HepG2 (cell line): ENCODE results near the gene RDM1. TPM values are rescaled to one million over a fixed set of nuclear protein-coding genes. Genes with fewer than 3 reads are reported as not detected.

ENCODE experiments used
- ATAC-seq: fragments of 200-7000 bp; cut with Tn5 transposase; 3 replicates; pipeline ENCODE4 v1.9.1; 2020; ENCODE audit warnings: mild to moderate bottlenecking, moderate library complexity
- BruUV-seq: library from RNA; stranded (reverse); fragments of 400-500 nt; replicated peaks from 2 replicates; lab custom pipeline; 2021; lab: Mats Ljungman, UMichigan
- CTCF ChIA-PET: fragments of 300-600 bp; formaldehyde crosslinking; extraction: SDS; loops from one replicate; lab custom pipeline; 2021; ENCODE audit warnings: low total read pairs, inconsistent platforms, low intra/inter-chr PET ratio; lab: Yijun Ruan, JAX
- POLR2A ChIA-PET: fragments of 350-600 bp; sonication (Branson Sonifier 250); formaldehyde crosslinking; loops from one replicate; lab custom pipeline; 2020; ENCODE audit warnings: antibody characterized with exemption, inconsistent platforms; lab: Yijun Ruan, JAX
- DNase-seq: peaks from one replicate; pipeline ENCODE4 v3.0.0-alpha.2; 2015; ENCODE audit warnings: low spot score
- FAIRE-seq: peaks from 3 replicates; lab custom pipeline; 2011; peaks lifted over from hg19 to GRCh38; lab: Jason Lieb, UNC
- H2AFZ ChIP-seq: one replicate; pipeline ENCODE4 v1.6.1; 2011; ENCODE audit warnings: low read length, inconsistent platforms
- H3K27ac ChIP-seq: fragments of 300-600 bp; 3 replicates; pipeline ENCODE4 v1.8.0; 2011; ENCODE audit warnings: mixed run types, mild to moderate bottlenecking, mixed read lengths, low read length, inconsistent platforms; ENCODE audit not compliant: insufficient read depth; ENCODE audit errors: extremely low read length
- H3K27me3 ChIP-seq, 2 experiments: fragments of 200-600 bp in 1 of 2; 2 replicates in 1 of 2; 3 replicates in 1 of 2; pipeline versions ENCODE4 v1.6.0 to v1.8.0; 2011; ENCODE audit warnings: low read length in 2 of 2, mild to moderate bottlenecking in 2 of 2, moderate library complexity in 2 of 2, inconsistent platforms in 1 of 2; ENCODE audit not compliant: insufficient read depth in 2 of 2, control insufficient read depth in 1 of 2
- H3K36me3 ChIP-seq, 2 experiments: fragments of 200-600 bp in 1 of 2; replicated peaks in 1 of 2; 2 replicates in 1 of 2; 3 replicates in 1 of 2; pipeline versions ENCODE4 v1.5.1 to v1.8.0; 2011; ENCODE audit warnings: low read length in 2 of 2, inconsistent platforms in 1 of 2; ENCODE audit not compliant: insufficient read depth in 2 of 2, control insufficient read depth in 1 of 2
- H3K4me1 ChIP-seq: 2 replicates; pipeline ENCODE4 v1.5.1; 2012; ENCODE audit warnings: low read length, inconsistent platforms; ENCODE audit not compliant: insufficient read depth
- H3K4me2 ChIP-seq: 2 replicates; pipeline ENCODE4 v1.6.0; 2011; ENCODE audit warnings: low read depth, low read length, inconsistent platforms
- H3K4me3 ChIP-seq, 3 experiments: fragments of 200-600 bp in 1 of 3; sonication (generic), shearing (Covaris generic) in 1 of 3; replicated peaks in 1 of 3; 2 replicates each; pipeline ENCODE4 v1.5.1; 2011 to 2016; ENCODE audit warnings: low read length in 3 of 3, inconsistent platforms in 2 of 3, low read depth in 2 of 3, mild to moderate bottlenecking in 2 of 3, control low read depth in 1 of 3, mixed read lengths in 1 of 3; ENCODE audit not compliant: insufficient read depth in 1 of 3
- H3K79me2 ChIP-seq: one replicate; pipeline ENCODE4 v1.6.1; 2011; ENCODE audit warnings: low read length, inconsistent platforms; ENCODE audit not compliant: insufficient read depth
- H3K9ac ChIP-seq: 2 replicates; pipeline ENCODE4 v1.6.0; 2011; ENCODE audit warnings: mild to moderate bottlenecking, low read depth, low read length, inconsistent platforms; ENCODE audit not compliant: insufficient read depth
- H3K9me3 ChIP-seq: 2 replicates; pipeline ENCODE4 v1.5.1; 2012; ENCODE audit warnings: mild to moderate bottlenecking, low read length
- H4K20me1 ChIP-seq: 2 replicates; pipeline ENCODE4 v1.6.0; 2011; ENCODE audit warnings: inconsistent platforms, mild to moderate bottlenecking, low read length, moderate library complexity; ENCODE audit not compliant: insufficient read depth
- ARHGAP35 ChIP-seq: sonication (generic); formaldehyde crosslinking; IDR thresholded peaks from 2 replicates; pipeline ENCODE4 v1.9.0; 2022; ENCODE audit warnings: mild to moderate bottlenecking, inconsistent platforms, moderate library complexity, missing genetic modification reagents, borderline replicate concordance
- ATM ChIP-seq: fragments of 450-650 bp; IDR thresholded peaks from 2 replicates; pipeline ENCODE4 v1.7.1; 2017; ENCODE audit warnings: mild to moderate bottlenecking, borderline replicate concordance
- CCAR2 ChIP-seq: fragments of 200-400 bp; formaldehyde crosslinking; optimal IDR thresholded peaks from 2 replicates; pipeline ENCODE3; 2018; ENCODE audit warnings: low read depth, mild to moderate bottlenecking, low read length, moderate library complexity
- GATAD2A ChIP-seq: IDR thresholded peaks from 2 replicates; pipeline ENCODE4 v1.6.1; 2016
- HMGA1 ChIP-seq: sonication (generic); formaldehyde crosslinking; conservative IDR thresholded peaks from 2 replicates; pipeline ENCODE4 v1.4.0; 2020; ENCODE audit warnings: missing genetic modification reagents
- JUN ChIP-seq: sonication (generic); formaldehyde crosslinking; IDR thresholded peaks from 2 replicates; pipeline ENCODE4 v1.4.0; 2020; ENCODE audit warnings: mild to moderate bottlenecking, missing genetic modification reagents
- NR2C2 ChIP-seq: sonication (generic); formaldehyde crosslinking; IDR thresholded peaks from 2 replicates; pipeline ENCODE4 v1.4.0; 2020; ENCODE audit warnings: missing genetic modification reagents, mild to moderate bottlenecking, moderate library complexity, borderline replicate concordance
- RBM22 ChIP-seq: fragments of 200-400 bp; formaldehyde crosslinking; optimal IDR thresholded peaks from 2 replicates; pipeline ENCODE3; 2017; ENCODE audit warnings: mild to moderate bottlenecking, low read length, moderate library complexity
- ZNF329 ChIP-seq: sonication (generic); formaldehyde crosslinking; IDR thresholded peaks from 2 replicates; pipeline ENCODE4 v1.9.0; 2021; ENCODE audit warnings: low read depth, mild to moderate bottlenecking, missing genetic modification reagents
- ZNF530 ChIP-seq: sonication (generic); formaldehyde crosslinking; IDR thresholded peaks from 2 replicates; pipeline ENCODE4 v1.5.0; 2020; ENCODE audit warnings: low read depth, mild to moderate bottlenecking, missing genetic modification reagents
- ZNF674 ChIP-seq: sonication (generic); formaldehyde crosslinking; IDR thresholded peaks from 2 replicates; pipeline ENCODE4 v1.5.0; 2020; ENCODE audit warnings: low read depth, mild to moderate bottlenecking, missing genetic modification reagents
- ZNF850 ChIP-seq: sonication (generic); formaldehyde crosslinking; conservative IDR thresholded peaks from 2 replicates; pipeline ENCODE4 v1.9.0; 2021; ENCODE audit warnings: mild to moderate bottlenecking, missing genetic modification reagents
- WGBS: methylation state at CpG from one replicate; pipeline ENCODE4 v1.1.6; 2017; ENCODE audit warnings: low lambda C conversion rate; 5-methylcytosine and 5-hydroxymethylcytosine counted together
- in situ Hi-C: cut with HindIII; loops from 2 replicates; pipeline ENCODE4 v1.10.0; 2017; ENCODE audit warnings: low pct_unique_long_range_greater_than_20kb; ENCODE audit not compliant: extremely low pct_ligation_motif_present
- intact Hi-C: fragments of 100-400 bp; cut with micrococcal nuclease; formaldehyde crosslinking; loops from one replicate; pipeline ENCODE4 v1.10.0; 2022; ENCODE audit not compliant: unreplicated experiment
- polyA plus RNA-seq, 8 experiments: library from polyadenylated mRNA; depleted of rRNA in 3 of 8; stranded (reverse) in 7 of 8; unstranded in 1 of 8; fragments of >200 nt; fragmentation: Illumina TruSeq in 4 of 8; extraction: Trizol in 4 of 8; gene quantifications; 2 replicates each; pipeline versions ENCODE4 v1.2.1 to v1.2.3, GENCODE V29; 2011 to 2016; ENCODE audit warnings: low read depth in 4 of 8, missing spikeins in 1 of 8, mixed read lengths in 1 of 8; ENCODE audit not compliant: insufficient read depth in 1 of 8
- total RNA-seq, 5 experiments: library from RNA; depleted of rRNA; stranded (reverse); fragments of >200 nt; fragmentation: Illumina TruSeq; extraction: Trizol; gene quantifications; 2 replicates each; pipeline ENCODE4 v1.2.3, GENCODE V29; 2016; ENCODE audit warnings: low read depth in 1 of 5
- TF ChIP-seq, protein P1 (sequence below): sonication (generic); formaldehyde crosslinking; IDR thresholded peaks from 2 replicates; pipeline ENCODE4 v1.4.0; 2020; ENCODE audit warnings: missing genetic modification reagents
- TF ChIP-seq, protein P2 (sequence below): sonication (generic); formaldehyde crosslinking; IDR thresholded peaks from 2 replicates; pipeline ENCODE4 v1.8.0; 2022; ENCODE audit warnings: mild to moderate bottlenecking, missing genetic modification reagents
- TF ChIP-seq, protein P3 (sequence below): sonication (generic); formaldehyde crosslinking; IDR thresholded peaks from 2 replicates; pipeline ENCODE4 v1.4.0; 2020; ENCODE audit warnings: missing genetic modification reagents
- TF ChIP-seq, protein P4 (sequence below): sonication (generic); formaldehyde crosslinking; IDR thresholded peaks from 2 replicates; pipeline ENCODE4 v1.4.0; 2020; ENCODE audit warnings: missing genetic modification reagents; ENCODE audit errors: not compliant biosample characterization
- TF ChIP-seq, protein P5 (sequence below): sonication (generic); formaldehyde crosslinking; conservative IDR thresholded peaks from 2 replicates; pipeline ENCODE4 v1.4.0; 2020; ENCODE audit warnings: missing genetic modification reagents

RDM1 gene
- total and polyA plus RNA-seq, 2 of the 13 experiments (the other 11 are each of a cell fraction or from before 2014, with no cell fraction given) = 0.28 to 0.40 TPM

DNA sequence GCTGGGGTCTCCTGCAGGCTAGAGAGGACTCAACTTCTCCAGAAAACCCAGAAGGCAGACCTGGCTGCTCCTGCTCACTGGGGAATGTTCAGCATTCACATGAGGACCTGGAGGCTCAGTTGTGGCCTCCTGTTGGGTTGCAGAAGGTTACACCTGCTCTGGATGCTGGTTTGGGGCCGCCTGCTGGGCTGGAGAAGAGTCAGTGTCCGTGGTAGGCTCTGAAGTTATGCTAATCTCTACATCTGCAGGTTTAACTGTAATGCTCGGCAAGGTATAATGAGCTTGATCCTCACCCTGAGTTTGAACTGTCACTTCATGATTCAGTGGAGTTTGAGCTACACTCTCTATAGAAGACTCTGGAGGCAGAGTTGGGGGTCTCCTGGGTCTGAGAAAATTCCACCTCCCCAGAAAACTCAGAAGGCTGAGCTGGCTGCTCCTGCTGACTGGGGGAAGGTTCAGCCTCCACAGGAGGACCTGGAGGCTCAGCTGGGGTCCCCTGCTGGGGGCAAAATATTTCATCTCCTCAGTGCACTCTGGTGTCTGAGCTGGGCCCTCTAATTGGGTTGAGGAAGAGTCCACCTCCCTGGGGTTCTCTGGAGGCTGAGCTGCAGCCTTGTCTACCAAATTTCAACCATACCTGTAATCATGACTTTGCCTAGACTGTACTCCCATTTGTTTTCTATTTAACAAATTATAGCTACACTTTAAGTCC, 23.5 kb downstream of the RDM1 start:
- in situ Hi-C loops = no loop called here
- H3K27ac ChIP-seq = no peak overlapping the region
- no peaks in the 10 kb centered on the region for H3K27me3 ChIP-seq
- no peaks in the 10 kb centered on the region for H3K36me3 ChIP-seq
- FAIRE-seq = no peak
- CTCF ChIA-PET = no interaction called here
- POLR2A ChIA-PET = no interaction called here
- H2AFZ ChIP-seq = no peak overlapping the region
- H3K4me1 ChIP-seq = 0 out of 2 replicates have a peak, but pooled peaks cover 5% of the 10 kb centered on the region
- no peaks in the 10 kb centered on the region for H4K20me1 ChIP-seq
- no peak overlapping the region for H3K9ac ChIP-seq
- H3K9me3 ChIP-seq = no peaks in the 10 kb centered on the region
- no peak overlapping the region for H3K4me2 ChIP-seq
- TF ChIP-seq, protein P1, sequence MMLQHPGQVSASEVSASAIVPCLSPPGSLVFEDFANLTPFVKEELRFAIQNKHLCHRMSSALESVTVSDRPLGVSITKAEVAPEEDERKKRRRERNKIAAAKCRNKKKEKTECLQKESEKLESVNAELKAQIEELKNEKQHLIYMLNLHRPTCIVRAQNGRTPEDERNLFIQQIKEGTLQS (CRISPR knock-in tag) = no peak
- TF ChIP-seq GATAD2A (CRISPR knock-in tag) (no peak), NR2C2 (no peak), ATM (no peak), ZNF530 (CRISPR knock-in tag) (no peak), RBM22 (no peak), HMGA1 (CRISPR knock-in tag) (no peak), ZNF329 (CRISPR knock-in tag) (no peak), CCAR2 (no peak), JUN (no peak), ZNF674 (CRISPR knock-in tag) (no peak), ZNF850 (no peak), ARHGAP35 (no peak)
- TF ChIP-seq, protein P2, sequence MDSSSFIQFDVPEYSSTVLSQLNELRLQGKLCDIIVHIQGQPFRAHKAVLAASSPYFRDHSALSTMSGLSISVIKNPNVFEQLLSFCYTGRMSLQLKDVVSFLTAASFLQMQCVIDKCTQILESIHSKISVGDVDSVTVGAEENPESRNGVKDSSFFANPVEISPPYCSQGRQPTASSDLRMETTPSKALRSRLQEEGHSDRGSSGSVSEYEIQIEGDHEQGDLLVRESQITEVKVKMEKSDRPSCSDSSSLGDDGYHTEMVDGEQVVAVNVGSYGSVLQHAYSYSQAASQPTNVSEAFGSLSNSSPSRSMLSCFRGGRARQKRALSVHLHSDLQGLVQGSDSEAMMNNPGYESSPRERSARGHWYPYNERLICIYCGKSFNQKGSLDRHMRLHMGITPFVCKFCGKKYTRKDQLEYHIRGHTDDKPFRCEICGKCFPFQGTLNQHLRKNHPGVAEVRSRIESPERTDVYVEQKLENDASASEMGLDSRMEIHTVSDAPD (CRISPR knock-in tag) = no peak
- TF ChIP-seq, protein P3, sequence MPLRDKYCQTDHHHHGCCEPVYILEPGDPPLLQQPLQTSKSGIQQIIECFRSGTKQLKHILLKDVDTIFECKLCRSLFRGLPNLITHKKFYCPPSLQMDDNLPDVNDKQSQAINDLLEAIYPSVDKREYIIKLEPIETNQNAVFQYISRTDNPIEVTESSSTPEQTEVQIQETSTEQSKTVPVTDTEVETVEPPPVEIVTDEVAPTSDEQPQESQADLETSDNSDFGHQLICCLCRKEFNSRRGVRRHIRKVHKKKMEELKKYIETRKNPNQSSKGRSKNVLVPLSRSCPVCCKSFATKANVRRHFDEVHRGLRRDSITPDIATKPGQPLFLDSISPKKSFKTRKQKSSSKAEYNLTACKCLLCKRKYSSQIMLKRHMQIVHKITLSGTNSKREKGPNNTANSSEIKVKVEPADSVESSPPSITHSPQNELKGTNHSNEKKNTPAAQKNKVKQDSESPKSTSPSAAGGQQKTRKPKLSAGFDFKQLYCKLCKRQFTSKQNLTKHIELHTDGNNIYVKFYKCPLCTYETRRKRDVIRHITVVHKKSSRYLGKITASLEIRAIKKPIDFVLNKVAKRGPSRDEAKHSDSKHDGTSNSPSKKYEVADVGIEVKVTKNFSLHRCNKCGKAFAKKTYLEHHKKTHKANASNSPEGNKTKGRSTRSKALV = no peak
- TF ChIP-seq, protein P4, sequence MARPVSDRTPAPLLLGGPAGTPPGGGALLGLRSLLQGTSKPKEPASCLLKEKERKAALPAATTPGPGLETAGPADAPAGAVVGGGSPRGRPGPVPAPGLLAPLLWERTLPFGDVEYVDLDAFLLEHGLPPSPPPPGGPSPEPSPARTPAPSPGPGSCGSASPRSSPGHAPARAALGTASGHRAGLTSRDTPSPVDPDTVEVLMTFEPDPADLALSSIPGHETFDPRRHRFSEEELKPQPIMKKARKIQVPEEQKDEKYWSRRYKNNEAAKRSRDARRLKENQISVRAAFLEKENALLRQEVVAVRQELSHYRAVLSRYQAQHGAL (CRISPR knock-in tag) = no peak
- TF ChIP-seq, protein P5, sequence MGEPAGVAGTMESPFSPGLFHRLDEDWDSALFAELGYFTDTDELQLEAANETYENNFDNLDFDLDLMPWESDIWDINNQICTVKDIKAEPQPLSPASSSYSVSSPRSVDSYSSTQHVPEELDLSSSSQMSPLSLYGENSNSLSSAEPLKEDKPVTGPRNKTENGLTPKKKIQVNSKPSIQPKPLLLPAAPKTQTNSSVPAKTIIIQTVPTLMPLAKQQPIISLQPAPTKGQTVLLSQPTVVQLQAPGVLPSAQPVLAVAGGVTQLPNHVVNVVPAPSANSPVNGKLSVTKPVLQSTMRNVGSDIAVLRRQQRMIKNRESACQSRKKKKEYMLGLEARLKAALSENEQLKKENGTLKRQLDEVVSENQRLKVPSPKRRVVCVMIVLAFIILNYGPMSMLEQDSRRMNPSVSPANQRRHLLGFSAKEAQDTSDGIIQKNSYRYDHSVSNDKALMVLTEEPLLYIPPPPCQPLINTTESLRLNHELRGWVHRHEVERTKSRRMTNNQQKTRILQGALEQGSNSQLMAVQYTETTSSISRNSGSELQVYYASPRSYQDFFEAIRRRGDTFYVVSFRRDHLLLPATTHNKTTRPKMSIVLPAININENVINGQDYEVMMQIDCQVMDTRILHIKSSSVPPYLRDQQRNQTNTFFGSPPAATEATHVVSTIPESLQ = no peak
- DNase-seq = no peak
- intact Hi-C loops = no loop called here
- ATAC-seq = no peak
- no peak overlapping the region for H3K4me3 ChIP-seq
- WGBS = no CpG with 5 or more reads among the region's 3 CpGs
- H3K79me2 ChIP-seq = no peaks in the 10 kb centered on the region
- BruUV-seq = no TSS peak
